ENCODE data around the gene FBXL7. TPM values are rescaled to one million over a fixed set of nuclear protein-coding genes. Genes with fewer than 3 reads are reported as not detected.

FBXL7 gene
- total RNA-seq, 5 donors from 2014 or later (not counting 1 experiment from before 2014, with no cell fraction given): 0.06 to 0.07 TPM; not detected in 3

DNA sequence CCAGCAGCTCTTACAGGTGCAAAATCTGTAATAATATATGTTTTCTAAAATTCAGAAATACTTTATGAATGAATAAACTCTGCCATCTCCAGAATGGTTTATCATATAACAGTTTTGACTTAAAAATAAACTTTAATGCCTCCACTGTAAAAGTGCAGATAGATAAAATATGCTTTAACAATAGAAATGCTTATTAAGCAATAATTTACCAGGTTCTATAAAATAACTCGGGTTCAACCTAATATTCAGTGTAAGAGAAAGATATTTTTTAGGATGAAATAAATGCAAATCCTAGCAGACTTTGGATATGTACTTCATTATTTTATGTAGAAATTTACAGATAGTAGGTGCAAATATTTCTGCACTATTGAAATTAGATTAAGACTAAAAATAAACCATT, 74.1 kb downstream of the FBXL7 start:
- no peak overlapping the region for H3K4me3 Mint-ChIP-seq
- POLR2A ChIA-PET: no interaction called here
- no peaks in the 10 kb centered on the region for H3K36me3 Mint-ChIP-seq
- peaks cover 0 to 2% of the 10 kb centered on the region in 2 experiments for H3K27me3 ChIP-seq (replicated peaks in 1 of 2; ENCODE audit: control insufficient read depth in 2 of 2, extremely low read depth in 1 of 2, insufficient read depth in 2 of 2, low read length in 1 of 2)
- H3K9me3 ChIP-seq: no peaks in the 10 kb centered on the region
- no peak overlapping the region for H3K4me3 ChIP-seq (ENCODE audit: control insufficient read depth in 1 of 2, extremely low read depth in 1 of 2, low read length in 1 of 2)
- no peaks in the 10 kb centered on the region for H3K36me3 ChIP-seq (ENCODE audit: control insufficient read depth in 2 of 2, extremely low read depth in 1 of 2, insufficient read depth in 1 of 2, low read length in 1 of 2)
- H3K27me3 Mint-ChIP-seq: no peaks in the 10 kb centered on the region
- no peak overlapping the region for H3K27ac Mint-ChIP-seq
- no peaks in the 10 kb centered on the region for H3K4me1 Mint-ChIP-seq
- H3K9me3 Mint-ChIP-seq: peaks cover 0 to 4% (median 4%) of the 10 kb centered on the region in 3 donors
- ATAC-seq (replicated peaks in 1 of 4) (no peak), DNase-seq (no peak)
- H3K27ac ChIP-seq (ENCODE audit: low read length): no peak overlapping the region
- no CpG with 5 or more reads among the region's 1 CpG for WGBS (ENCODE audit: insufficient coverage)
- H3K4me1 ChIP-seq (ENCODE audit: control insufficient read depth in 1 of 2, extremely low read depth in 1 of 2, insufficient read depth in 2 of 2, low read length in 2 of 2): no peaks in the 10 kb centered on the region
- CTCF ChIA-PET: no interaction called here

DNA sequence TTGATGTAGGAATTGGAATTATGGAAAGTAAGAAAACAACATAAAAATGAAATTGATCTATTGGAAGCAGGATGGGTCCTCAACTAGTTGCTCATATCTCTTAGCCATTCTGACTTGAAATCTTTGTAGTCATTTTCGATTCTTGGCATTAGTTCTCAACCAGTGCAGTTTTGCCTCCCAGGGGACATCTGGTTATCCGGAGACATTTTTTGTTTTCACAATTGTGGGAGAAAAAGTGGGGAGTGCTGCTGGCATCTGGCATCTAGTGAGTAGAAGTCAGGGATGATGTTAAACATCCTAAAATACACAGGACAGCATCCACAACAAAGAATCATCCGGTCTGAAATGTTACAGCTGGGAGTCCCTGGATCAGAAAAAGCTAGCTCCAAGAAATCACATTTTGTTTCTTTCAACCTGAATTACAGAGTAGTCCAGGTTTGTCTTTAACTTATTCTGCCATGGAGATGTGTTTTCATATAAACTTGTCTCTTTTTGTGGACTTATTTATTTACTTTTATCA, 74.9 kb downstream of the FBXL7 start:
- Histone ChIP-seq H3K4me3 (ENCODE audit: control insufficient read depth in 1 of 2, extremely low read depth in 1 of 2, low read length in 1 of 2) (no peak overlapping the region), H3K9me3 (no peaks in the 10 kb centered on the region), H3K4me1 (ENCODE audit: control insufficient read depth in 1 of 2, extremely low read depth in 1 of 2, insufficient read depth in 2 of 2, low read length in 2 of 2) (no peaks in the 10 kb centered on the region), H3K36me3 (ENCODE audit: control insufficient read depth in 2 of 2, extremely low read depth in 1 of 2, insufficient read depth in 1 of 2, low read length in 1 of 2) (no peaks in the 10 kb centered on the region), H3K27ac (ENCODE audit: low read length) (no peak overlapping the region), H3K27me3 (replicated peaks in 1 of 2; ENCODE audit: control insufficient read depth in 2 of 2, extremely low read depth in 1 of 2, insufficient read depth in 2 of 2, low read length in 1 of 2) (peaks cover 0 to 2% of the 10 kb centered on the region in 2 experiments)
- ChIA-PET CTCF (interaction anchor here in 1 of 2 donors (0.5 kb wide), 1 partner anchor 257 kb away, joined by 3 read pairs; no protein-coding TSS in a partner anchor), POLR2A (no interaction called here)
- H3K9me3 Mint-ChIP-seq: peaks cover 0 to 8% (median 4%) of the 10 kb centered on the region in 3 donors
- no peak overlapping the region for H3K4me3 Mint-ChIP-seq
- H3K36me3 Mint-ChIP-seq: no peaks in the 10 kb centered on the region
- ATAC-seq (replicated peaks in 1 of 4) (no peak), DNase-seq (no peak)
- H3K27me3 Mint-ChIP-seq: no peaks in the 10 kb centered on the region
- no peaks in the 10 kb centered on the region for H3K4me1 Mint-ChIP-seq
- no CpG with 5 or more reads among the region's 3 CpGs for WGBS (ENCODE audit: insufficient coverage)
- H3K27ac Mint-ChIP-seq: no peak overlapping the region

DNA sequence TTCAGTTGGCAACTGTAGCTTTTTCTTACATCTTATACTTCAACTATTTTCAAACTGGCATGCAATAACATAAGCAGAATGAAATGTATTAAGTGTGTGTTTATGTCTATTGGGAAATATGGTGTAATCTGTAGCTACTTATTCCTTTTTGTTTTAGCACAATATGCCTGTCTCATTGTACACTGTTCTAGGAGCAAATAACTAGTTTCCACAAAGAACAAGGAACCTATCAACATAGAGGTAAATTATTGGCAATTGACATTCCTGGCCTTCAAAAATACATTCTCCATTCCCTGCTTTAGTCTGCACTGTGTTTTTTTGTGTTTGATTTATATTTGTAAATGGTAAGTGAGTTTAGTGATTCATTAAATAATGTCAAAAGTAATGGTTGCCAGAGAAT, 75.7 kb downstream of the FBXL7 start:
- H3K36me3 ChIP-seq (ENCODE audit: control insufficient read depth in 2 of 2, extremely low read depth in 1 of 2, insufficient read depth in 1 of 2, low read length in 1 of 2): no peaks in the 10 kb centered on the region
- no peaks in the 10 kb centered on the region for H3K36me3 Mint-ChIP-seq
- H3K27ac Mint-ChIP-seq: no peak overlapping the region
- no peaks in the 10 kb centered on the region for H3K27me3 ChIP-seq (replicated peaks in 1 of 2; ENCODE audit: control insufficient read depth in 2 of 2, extremely low read depth in 1 of 2, insufficient read depth in 2 of 2, low read length in 1 of 2)
- DNase-seq: no peak
- H3K27me3 Mint-ChIP-seq: no peaks in the 10 kb centered on the region
- ChIA-PET POLR2A (no interaction called here), CTCF (no interaction called here)
- no peaks in the 10 kb centered on the region for H3K4me1 Mint-ChIP-seq
- peaks cover 0 to 10% (median 0%) of the 10 kb centered on the region in 3 donors for H3K9me3 Mint-ChIP-seq
- ATAC-seq (replicated peaks in 1 of 4): no peak
- no peak overlapping the region for H3K27ac ChIP-seq (ENCODE audit: low read length)
- H3K4me3 ChIP-seq (ENCODE audit: control insufficient read depth in 1 of 2, extremely low read depth in 1 of 2, low read length in 1 of 2): no peak overlapping the region
- H3K4me1 ChIP-seq (ENCODE audit: control insufficient read depth in 1 of 2, extremely low read depth in 1 of 2, insufficient read depth in 2 of 2, low read length in 2 of 2): no peaks in the 10 kb centered on the region
- H3K4me3 Mint-ChIP-seq: no peak overlapping the region
- H3K9me3 ChIP-seq: no peaks in the 10 kb centered on the region

DNA sequence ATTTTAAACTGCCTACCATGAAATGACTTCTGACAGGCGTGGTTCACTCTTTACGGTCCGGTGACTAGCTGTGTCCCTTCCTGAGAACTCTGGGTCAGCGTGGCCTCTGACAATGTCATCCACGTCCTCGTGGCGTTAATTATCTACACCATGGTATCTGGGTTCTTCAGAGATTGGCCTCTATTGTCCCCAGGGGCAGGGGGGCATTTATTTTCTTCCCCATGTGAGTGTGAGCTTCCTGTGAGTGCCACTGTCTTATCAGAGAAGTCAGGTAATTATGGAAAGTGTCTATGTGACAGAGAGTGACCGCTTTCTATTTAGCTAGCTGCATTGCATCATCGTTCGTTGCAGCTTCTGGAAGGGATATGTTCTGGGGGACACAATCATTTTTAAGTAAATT, 77.2 kb downstream of the FBXL7 start:
- no peak overlapping the region for H3K4me3 Mint-ChIP-seq
- CTCF ChIA-PET: no interaction called here
- no peak overlapping the region for H3K27ac Mint-ChIP-seq
- no peaks in the 10 kb centered on the region for H3K27me3 ChIP-seq (replicated peaks in 1 of 2; ENCODE audit: control insufficient read depth in 2 of 2, extremely low read depth in 1 of 2, insufficient read depth in 2 of 2, low read length in 1 of 2)
- H3K4me1 Mint-ChIP-seq: no peaks in the 10 kb centered on the region
- WGBS (ENCODE audit: insufficient coverage): 48% methylated on average over 7 of the region's 10 CpGs
- no peak overlapping the region for H3K4me3 ChIP-seq (ENCODE audit: control insufficient read depth in 1 of 2, extremely low read depth in 1 of 2, low read length in 1 of 2)
- no peaks in the 10 kb centered on the region for H3K27me3 Mint-ChIP-seq
- DNase-seq (no peak), ATAC-seq (replicated peaks in 1 of 4) (no peak)
- no peaks in the 10 kb centered on the region for H3K36me3 Mint-ChIP-seq
- H3K4me1 ChIP-seq (ENCODE audit: control insufficient read depth in 1 of 2, extremely low read depth in 1 of 2, insufficient read depth in 2 of 2, low read length in 2 of 2): no peaks in the 10 kb centered on the region
- H3K36me3 ChIP-seq (ENCODE audit: control insufficient read depth in 2 of 2, extremely low read depth in 1 of 2, insufficient read depth in 1 of 2, low read length in 1 of 2): no peaks in the 10 kb centered on the region
- H3K9me3 ChIP-seq: no peaks in the 10 kb centered on the region
- H3K9me3 Mint-ChIP-seq: peaks cover 0 to 10% (median 4%) of the 10 kb centered on the region in 3 donors
- POLR2A ChIA-PET: no interaction called here
- no peak overlapping the region for H3K27ac ChIP-seq (ENCODE audit: low read length)

DNA sequence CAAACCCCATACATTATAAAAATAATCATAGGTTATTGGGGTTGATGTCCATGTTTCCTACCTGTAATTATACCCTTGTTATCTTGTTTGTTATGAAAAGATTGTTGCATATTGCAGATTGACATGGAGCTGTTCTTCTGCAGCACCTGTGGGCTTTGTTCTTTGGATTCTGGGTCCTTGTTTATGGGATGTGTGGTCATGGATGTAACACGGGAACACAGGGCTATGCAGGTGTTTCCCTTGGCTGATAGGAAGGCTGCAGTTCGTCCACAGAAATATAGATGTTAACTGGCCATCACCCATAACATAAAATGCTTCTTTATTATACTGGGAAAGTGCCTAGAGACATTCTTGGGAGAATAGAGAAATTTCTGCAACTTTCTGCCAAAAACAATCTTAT, 77.9 kb downstream of the FBXL7 start:
- no peak for DNase-seq
- no peaks in the 10 kb centered on the region for H3K9me3 ChIP-seq
- Mint-ChIP-seq H3K4me1 (no peaks in the 10 kb centered on the region), H3K9me3 (peaks cover 0 to 10% (median 4%) of the 10 kb centered on the region in 3 donors), H3K27ac (no peak overlapping the region), H3K4me3 (no peak overlapping the region), H3K27me3 (no peaks in the 10 kb centered on the region), H3K36me3 (no peaks in the 10 kb centered on the region)
- no peak overlapping the region for H3K4me3 ChIP-seq (ENCODE audit: control insufficient read depth in 1 of 2, extremely low read depth in 1 of 2, low read length in 1 of 2)
- no peak for ATAC-seq (replicated peaks in 1 of 4)
- no peak overlapping the region for H3K27ac ChIP-seq (ENCODE audit: low read length)
- ChIA-PET CTCF (no interaction called here), POLR2A (no interaction called here)
- H3K4me1 ChIP-seq (ENCODE audit: control insufficient read depth in 1 of 2, extremely low read depth in 1 of 2, insufficient read depth in 2 of 2, low read length in 2 of 2): no peaks in the 10 kb centered on the region
- no CpG with 5 or more reads among the region's 2 CpGs for WGBS (ENCODE audit: insufficient coverage)
- no peaks in the 10 kb centered on the region for H3K27me3 ChIP-seq (replicated peaks in 1 of 2; ENCODE audit: control insufficient read depth in 2 of 2, extremely low read depth in 1 of 2, insufficient read depth in 2 of 2, low read length in 1 of 2)
- no peaks in the 10 kb centered on the region for H3K36me3 ChIP-seq (ENCODE audit: control insufficient read depth in 2 of 2, extremely low read depth in 1 of 2, insufficient read depth in 1 of 2, low read length in 1 of 2)

DNA sequence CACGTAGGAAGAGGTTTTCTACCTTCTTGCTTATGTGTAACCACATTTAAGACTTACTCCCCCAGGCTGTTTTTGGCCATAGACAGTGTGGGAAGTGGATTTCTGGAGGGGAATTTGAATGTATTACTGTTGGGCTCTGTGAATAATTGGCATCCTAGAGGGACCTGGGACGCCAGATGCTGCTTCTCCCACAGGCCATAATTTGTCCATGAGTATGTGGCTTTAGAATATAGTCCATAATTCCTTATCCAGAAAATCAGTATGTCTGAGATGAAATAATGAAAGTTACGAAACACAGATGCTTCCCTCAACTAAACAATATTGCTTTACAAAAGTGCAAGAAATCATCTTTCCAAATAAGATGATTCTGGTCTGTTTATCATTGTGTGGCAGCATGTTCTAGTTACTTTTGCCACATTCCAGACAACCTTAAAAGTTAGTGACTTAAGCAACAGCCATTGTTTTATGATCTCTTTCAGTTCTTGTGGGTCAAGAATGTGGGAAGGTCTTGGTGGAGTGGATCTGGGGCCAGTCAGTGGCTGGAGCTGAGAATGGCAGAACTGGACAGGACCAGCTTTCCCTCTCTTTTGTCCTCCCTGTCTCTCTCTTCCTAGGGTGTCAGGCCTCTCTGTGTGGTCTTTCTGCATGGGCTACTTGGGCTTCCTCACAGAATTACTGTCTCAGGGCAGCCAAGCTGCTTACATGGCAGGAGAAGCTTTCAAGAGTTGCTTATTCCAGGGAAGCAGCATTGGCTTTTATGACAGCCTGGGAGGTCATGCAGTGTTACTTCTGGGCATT, 79.4 kb downstream of the FBXL7 start:
- Mint-ChIP-seq H3K9me3 (peaks cover 0 to 14% (median 6%) of the 10 kb centered on the region in 3 donors), H3K4me1 (no peaks in the 10 kb centered on the region), H3K27ac (no peak overlapping the region), H3K27me3 (no peaks in the 10 kb centered on the region), H3K36me3 (no peaks in the 10 kb centered on the region), H3K4me3 (no peak overlapping the region)
- no peaks in the 10 kb centered on the region for H3K36me3 ChIP-seq (ENCODE audit: control insufficient read depth in 2 of 2, extremely low read depth in 1 of 2, insufficient read depth in 1 of 2, low read length in 1 of 2)
- H3K9me3 ChIP-seq: no peaks in the 10 kb centered on the region
- ATAC-seq (replicated peaks in 1 of 4) (no peak), DNase-seq (no peak)
- no peaks in the 10 kb centered on the region for H3K4me1 ChIP-seq (ENCODE audit: control insufficient read depth in 1 of 2, extremely low read depth in 1 of 2, insufficient read depth in 2 of 2, low read length in 2 of 2)
- no CpG with 5 or more reads among the region's 3 CpGs for WGBS (ENCODE audit: insufficient coverage)
- no peak overlapping the region for H3K4me3 ChIP-seq (ENCODE audit: control insufficient read depth in 1 of 2, extremely low read depth in 1 of 2, low read length in 1 of 2)
- ChIA-PET POLR2A (no interaction called here), CTCF (no interaction called here)
- no peaks in the 10 kb centered on the region for H3K27me3 ChIP-seq (replicated peaks in 1 of 2; ENCODE audit: control insufficient read depth in 2 of 2, extremely low read depth in 1 of 2, insufficient read depth in 2 of 2, low read length in 1 of 2)
- no peak overlapping the region for H3K27ac ChIP-seq (ENCODE audit: low read length)

Measured in T-cell (primary cell).